Thyroid gland (tissue), 4 donors: ENCODE data around the gene PARP14. TPM values are rescaled to one million over a fixed set of nuclear protein-coding genes. Genes with fewer than 3 reads are reported as not detected.

Source experiments
- DNase-seq, 2 donors: peaks; one replicate each; pipeline ENCODE4 v3.0.0-alpha.2; 2019
- H3K27ac ChIP-seq, 3 donors: fragments of 200-600 bp; sonication (generic); 1 replicate in 2 of 3; 2 replicates in 1 of 3; pipeline ENCODE4 v1.5.1; 2016 to 2019; ENCODE audit warnings: mild to moderate bottlenecking in 1 of 3, moderate library complexity in 1 of 3
- H3K27me3 ChIP-seq: fragments of 200-600 bp; sonication (generic); one replicate; pipeline ENCODE4 v1.5.1; 2019
- H3K36me3 ChIP-seq, 2 donors: fragments of 200-600 bp; sonication (generic); one replicate each; pipeline ENCODE4 v1.5.1; 2016 to 2019
- H3K4me1 ChIP-seq, 2 donors: fragments of 200-600 bp; sonication (generic); one replicate each; pipeline ENCODE4 v1.5.1; 2017 to 2019
- H3K4me3 ChIP-seq, 3 donors: fragments of 200-600 bp; sonication (generic); replicated peaks in 1 of 3; 1 replicate in 2 of 3; 2 replicates in 1 of 3; pipeline ENCODE4 v1.5.1; 2016; ENCODE audit warnings: mild to moderate bottlenecking in 1 of 3
- H3K9me3 ChIP-seq: fragments of 200-600 bp; sonication (generic); one replicate; pipeline ENCODE4 v1.5.1; 2017
- POLR2A ChIP-seq, 2 donors: fragments of 450-650 bp; IDR thresholded peaks; one replicate each; pipeline ENCODE4 v1.6.1; 2017; ENCODE audit warnings: antibody characterized with exemption in 2 of 2, mild to moderate bottlenecking in 2 of 2, moderate library complexity in 1 of 2
- WGBS, 2 donors: methylation state at CpG; one replicate each; pipeline ENCODE4 v1.1.5; 2017; 5-methylcytosine and 5-hydroxymethylcytosine counted together
- intact Hi-C: fragments of 100-400 bp; cut with DNase I; formaldehyde crosslinking; loops from one replicate; pipeline ENCODE4 v1.15.1; 2023
- total RNA-seq, 4 donors: library from RNA; depleted of rRNA; stranded (reverse); fragments of >200 nt; gene quantifications; one replicate each; pipeline ENCODE4 v1.2.3, GENCODE V29; 2016
- TF ChIP-seq, protein P1 (sequence below), 6 experiments: fragments of 200-600 bp in 3 of 6; fragments of 450-650 bp in 3 of 6; sonication (generic) in 3 of 6; IDR thresholded peaks; one replicate each; pipeline ENCODE4 v1.5.1; 2016 to 2019; ENCODE audit warnings: antibody characterized with exemption in 6 of 6, mild to moderate bottlenecking in 2 of 6, inconsistent platforms in 1 of 6, moderate library complexity in 1 of 6

The PARP14 gene
- total RNA-seq, 4 donors from 2014 or later = 44.5 to 107 (median 69.4) TPM

- no peak for DNase-seq
- Histone ChIP-seq H3K27me3 (no peaks in the 10 kb centered on the region), H3K36me3 (no peaks in the 10 kb centered on the region), H3K9me3 (no peaks in the 10 kb centered on the region), H3K27ac (peak overlapping the region in 1 of 3 donors; percentile 29), H3K4me3 (no peak overlapping the region), H3K4me1 (peaks cover 21 to 26% of the 10 kb centered on the region in 2 donors)
- 95 to 96% methylated on average over 3 of the region's 3 CpGs for WGBS, 2 donors
- intact Hi-C loops = no loop called here
- TF ChIP-seq, protein P1, sequence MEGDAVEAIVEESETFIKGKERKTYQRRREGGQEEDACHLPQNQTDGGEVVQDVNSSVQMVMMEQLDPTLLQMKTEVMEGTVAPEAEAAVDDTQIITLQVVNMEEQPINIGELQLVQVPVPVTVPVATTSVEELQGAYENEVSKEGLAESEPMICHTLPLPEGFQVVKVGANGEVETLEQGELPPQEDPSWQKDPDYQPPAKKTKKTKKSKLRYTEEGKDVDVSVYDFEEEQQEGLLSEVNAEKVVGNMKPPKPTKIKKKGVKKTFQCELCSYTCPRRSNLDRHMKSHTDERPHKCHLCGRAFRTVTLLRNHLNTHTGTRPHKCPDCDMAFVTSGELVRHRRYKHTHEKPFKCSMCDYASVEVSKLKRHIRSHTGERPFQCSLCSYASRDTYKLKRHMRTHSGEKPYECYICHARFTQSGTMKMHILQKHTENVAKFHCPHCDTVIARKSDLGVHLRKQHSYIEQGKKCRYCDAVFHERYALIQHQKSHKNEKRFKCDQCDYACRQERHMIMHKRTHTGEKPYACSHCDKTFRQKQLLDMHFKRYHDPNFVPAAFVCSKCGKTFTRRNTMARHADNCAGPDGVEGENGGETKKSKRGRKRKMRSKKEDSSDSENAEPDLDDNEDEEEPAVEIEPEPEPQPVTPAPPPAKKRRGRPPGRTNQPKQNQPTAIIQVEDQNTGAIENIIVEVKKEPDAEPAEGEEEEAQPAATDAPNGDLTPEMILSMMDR (IDR thresholded peaks at IDR 0.05) = no peak
- no peak for TF ChIP-seq POLR2A (IDR thresholded peaks at IDR 0.05)
Measured at GRCh38 chr3:122766430-122766829, 85.8 kb downstream of the PARP14 start.

DNA sequence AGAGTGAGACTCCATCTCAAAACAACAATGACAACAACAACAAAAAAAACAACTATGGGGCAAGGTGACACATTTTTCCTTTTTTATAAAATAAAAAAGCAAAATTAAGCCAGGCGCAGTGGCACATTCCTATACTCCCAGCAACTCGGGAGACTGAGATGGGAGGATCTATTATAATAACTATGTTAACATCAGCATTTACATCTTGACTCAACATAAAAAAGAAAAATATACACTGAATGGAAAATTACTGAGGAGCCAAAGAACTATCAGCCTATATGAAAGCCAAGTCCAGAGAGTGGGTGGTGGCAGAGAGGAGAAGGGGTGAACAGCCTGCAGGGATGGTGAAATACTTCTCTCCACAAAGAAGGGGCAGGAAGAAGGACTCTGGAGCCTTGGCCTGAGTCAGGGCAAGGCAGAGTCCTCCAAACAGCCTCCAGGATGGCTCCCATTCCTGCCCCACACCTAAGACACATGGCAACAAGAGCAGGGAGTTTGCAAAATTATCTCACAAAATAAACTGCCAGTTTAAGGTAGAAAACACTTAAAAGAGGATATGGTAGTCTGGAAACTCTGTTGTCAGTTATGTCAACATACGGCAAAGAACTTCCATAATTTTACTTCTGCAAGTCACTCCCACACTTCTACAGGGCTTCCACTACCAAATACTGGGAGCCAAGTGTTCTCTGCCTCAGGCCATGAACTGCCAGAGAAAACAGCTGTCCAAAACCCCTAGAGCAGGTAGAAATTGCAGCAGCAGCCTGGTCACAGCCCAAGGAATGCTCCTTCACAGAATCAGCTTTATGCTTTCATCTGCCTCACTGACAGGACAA is 87.1 kb downstream of the PARP14 start:
- WGBS, 2 donors = 70 to 75% methylated on average over 3 of the region's 3 CpGs

DNA sequence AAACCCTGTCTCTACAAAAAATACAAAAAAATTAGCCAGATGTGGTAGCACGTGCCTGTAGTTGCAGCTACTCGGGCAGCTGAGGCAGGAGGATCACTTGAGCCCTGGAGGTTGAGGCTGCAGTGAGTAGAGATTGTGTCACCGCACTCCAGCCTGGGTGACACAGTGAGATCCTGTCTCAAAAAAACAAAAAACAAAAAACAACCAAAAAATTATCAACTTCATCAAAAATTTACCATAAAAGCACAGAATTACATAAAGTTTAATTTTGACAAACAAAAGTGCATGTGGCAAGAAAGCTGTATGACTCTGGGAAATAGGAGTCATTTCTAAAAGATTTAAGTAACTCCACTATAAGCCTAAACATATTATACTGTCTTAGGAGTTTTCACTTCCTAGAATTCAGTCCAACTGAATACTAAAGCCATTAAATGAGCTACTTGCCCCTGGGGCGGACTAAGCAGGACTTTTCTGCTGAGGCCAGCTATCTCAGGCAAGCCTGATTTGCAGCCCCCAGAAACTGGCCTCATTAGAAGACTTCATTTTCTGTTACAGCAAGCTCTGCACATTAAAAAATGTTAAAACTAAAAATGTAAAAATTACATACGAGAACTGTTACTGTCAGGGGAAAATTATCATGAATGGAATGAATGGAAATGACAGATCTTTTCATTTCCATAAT is 90.0 kb downstream of the PARP14 start:
- Histone ChIP-seq H3K4me1 (peaks cover 20 to 26% of the 10 kb centered on the region in 2 donors), H3K27me3 (no peaks in the 10 kb centered on the region), H3K9me3 (no peaks in the 10 kb centered on the region), H3K36me3 (no peaks in the 10 kb centered on the region), H3K4me3 (no peak overlapping the region), H3K27ac (no peak overlapping the region)
- intact Hi-C loops = no loop called here
- WGBS, 2 donors = 94 to 96% methylated on average over 5 of the region's 5 CpGs
- no peak for DNase-seq
- TF ChIP-seq POLR2A (IDR thresholded peaks at IDR 0.05) = no peak
- TF ChIP-seq, protein P1 (IDR thresholded peaks at IDR 0.05) = no peak

More for the DNA sequence above, 87.1 kb downstream of the PARP14 start:
- no peaks in the 10 kb centered on the region for H3K36me3 ChIP-seq
- peaks cover 20 to 26% of the 10 kb centered on the region in 2 donors for H3K4me1 ChIP-seq
- intact Hi-C loops = no loop called here
- H3K4me3 ChIP-seq = no peak overlapping the region
- H3K9me3 ChIP-seq = no peaks in the 10 kb centered on the region
- no peaks in the 10 kb centered on the region for H3K27me3 ChIP-seq
- peak; percentile 52 to 66 for DNase-seq
- no peak for TF ChIP-seq POLR2A (IDR thresholded peaks at IDR 0.05)
- TF ChIP-seq, protein P1 (IDR thresholded peaks at IDR 0.05) = no peak
- H3K27ac ChIP-seq = peak overlapping the region; percentile 78 to 86 (median 80)

- TF ChIP-seq, protein P1 (IDR thresholded peaks at IDR 0.05) = no peak
- TF ChIP-seq POLR2A (IDR thresholded peaks at IDR 0.05) = no peak
- H3K4me3 ChIP-seq = no peak overlapping the region
- no peaks in the 10 kb centered on the region for H3K27me3 ChIP-seq
- intact Hi-C loops = no loop called here
- no peaks in the 10 kb centered on the region for H3K9me3 ChIP-seq
- peaks cover 12% of the 10 kb centered on the region in 2 donors for H3K4me1 ChIP-seq
- 98% methylated on average over 1 of the region's 1 CpG for WGBS, 2 donors
- no peak for DNase-seq
- H3K27ac ChIP-seq = no peak overlapping the region
- no peaks in the 10 kb centered on the region for H3K36me3 ChIP-seq
Measured at GRCh38 chr3:122772827-122773226, 92.2 kb downstream of the PARP14 start.
